SH-SY5Y (cell line): ENCODE data around the gene EGFR.

Experiments
- GATA2 ChIP-seq: IDR thresholded peaks from 2 replicates; pipeline ENCODE4 v1.6.1; 2011; ENCODE audit warnings: mild to moderate bottlenecking, low read depth, low read length
- GATA3 ChIP-seq: IDR thresholded peaks from 2 replicates; pipeline ENCODE4 v1.6.1; 2011; ENCODE audit warnings: low read depth, mild to moderate bottlenecking, low read length, moderate library complexity

GRCh38 chr7:55149001-55149400 is 130.2 kb downstream of the EGFR start:
- TF ChIP-seq GATA2, result no peak
- no peak for TF ChIP-seq GATA3
